C4-2B (cell line): ENCODE data around the gene FAHD2A.
"Not testable (repeated sequence)": the region's sequence is repeated elsewhere in the genome, so short reads cannot be mapped to it uniquely, and the experiment has no call there.

Source experiments
- ZFX ChIP-seq: fragments of 450-650 bp; IDR thresholded peaks from 2 replicates; pipeline ENCODE4 v1.6.1; 2017
- TF ChIP-seq, protein P1 (sequence below): fragments of 450-650 bp; conservative IDR thresholded peaks from 2 replicates; pipeline ENCODE4 v1.5.1; 2017; ENCODE audit warnings: mild to moderate bottlenecking

DNA sequence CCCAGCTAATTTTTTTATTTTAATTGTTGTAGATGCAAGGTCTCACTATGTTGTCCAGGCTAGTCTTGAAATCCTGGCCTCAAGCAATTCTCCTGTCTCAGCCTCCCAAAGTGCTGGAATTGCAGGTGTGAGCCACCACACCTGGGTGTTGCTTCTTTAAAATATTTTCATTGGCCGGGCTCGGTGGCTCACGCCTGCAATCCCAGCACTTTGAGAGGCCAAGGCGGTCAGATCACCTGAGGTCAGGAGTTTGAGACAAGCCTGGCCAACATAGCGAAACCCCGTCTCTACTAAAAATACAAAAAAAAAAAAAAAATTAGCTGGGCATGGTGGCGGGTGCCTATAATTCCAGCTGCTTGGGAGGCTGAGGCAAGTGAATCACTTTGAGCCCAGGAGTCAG, 24.2 kb upstream of the FAHD2A start:
- TF ChIP-seq, protein P1, sequence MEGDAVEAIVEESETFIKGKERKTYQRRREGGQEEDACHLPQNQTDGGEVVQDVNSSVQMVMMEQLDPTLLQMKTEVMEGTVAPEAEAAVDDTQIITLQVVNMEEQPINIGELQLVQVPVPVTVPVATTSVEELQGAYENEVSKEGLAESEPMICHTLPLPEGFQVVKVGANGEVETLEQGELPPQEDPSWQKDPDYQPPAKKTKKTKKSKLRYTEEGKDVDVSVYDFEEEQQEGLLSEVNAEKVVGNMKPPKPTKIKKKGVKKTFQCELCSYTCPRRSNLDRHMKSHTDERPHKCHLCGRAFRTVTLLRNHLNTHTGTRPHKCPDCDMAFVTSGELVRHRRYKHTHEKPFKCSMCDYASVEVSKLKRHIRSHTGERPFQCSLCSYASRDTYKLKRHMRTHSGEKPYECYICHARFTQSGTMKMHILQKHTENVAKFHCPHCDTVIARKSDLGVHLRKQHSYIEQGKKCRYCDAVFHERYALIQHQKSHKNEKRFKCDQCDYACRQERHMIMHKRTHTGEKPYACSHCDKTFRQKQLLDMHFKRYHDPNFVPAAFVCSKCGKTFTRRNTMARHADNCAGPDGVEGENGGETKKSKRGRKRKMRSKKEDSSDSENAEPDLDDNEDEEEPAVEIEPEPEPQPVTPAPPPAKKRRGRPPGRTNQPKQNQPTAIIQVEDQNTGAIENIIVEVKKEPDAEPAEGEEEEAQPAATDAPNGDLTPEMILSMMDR: not testable (repeated sequence)
- TF ChIP-seq ZFX: not testable (repeated sequence)
